Pancreas (tissue), 10 donors: ENCODE data around the gene HSPA12A. TPM values are rescaled to one million over a fixed set of nuclear protein-coding genes. Genes with fewer than 3 reads are reported as not detected.

Experiments
- ATAC-seq, 4 donors: fragments of 200-7000 bp; cut with Tn5 transposase; one replicate each; pipeline versions ENCODE4 v1.8.0 to v1.9.1; 2020; ENCODE audit warnings: mild to moderate bottlenecking in 4 of 4, moderate library complexity in 4 of 4
- DNase-seq, 6 donors: peaks; one replicate each; pipeline ENCODE4 v3.0.0-alpha.2; 2020
- FAIRE-seq: peaks from 2 replicates; lab custom pipeline; 2012; peaks lifted over from hg19 to GRCh38; lab: Jason Lieb, UNC
- H3K27ac ChIP-seq, 4 donors: fragments of 200-600 bp; sonication (generic); 1 replicate in 3 of 4; 2 replicates in 1 of 4; pipeline versions ENCODE4 v1.5.0 to v1.8.0; 2020
- H3K27me3 ChIP-seq, 4 donors: fragments of 200-600 bp; one replicate each; pipeline ENCODE4 v1.8.0; 2021
- H3K36me3 ChIP-seq, 3 donors: fragments of 200-600 bp; sonication (generic) in 1 of 3; one replicate each; pipeline versions ENCODE4 v1.5.0 to v1.8.0; 2020 to 2021
- H3K4me1 ChIP-seq, 3 donors: fragments of 200-600 bp; one replicate each; pipeline ENCODE4 v1.8.0; 2021
- H3K4me3 ChIP-seq, 4 donors: fragments of 200-600 bp; sonication (generic) in 2 of 4; one replicate each; pipeline versions ENCODE4 v1.5.0 to v1.8.0; 2020 to 2021
- H3K9me3 ChIP-seq, 4 donors: fragments of 200-600 bp; one replicate each; pipeline ENCODE4 v1.8.0; 2021
- WGBS, 2 donors: extraction: QIAGEN DNeasy Blood & Tissue Kit; methylation state at CpG; one replicate each; pipeline ENCODE4 v1.1.7; 2013; 5-methylcytosine and 5-hydroxymethylcytosine counted together
- intact Hi-C, 3 donors: fragments of 100-400 bp; cut with DNase I; formaldehyde crosslinking; loops; one replicate each; pipeline versions ENCODE4 v1.11.1 to v1.14.2; 2022
- polyA plus RNA-seq, 2 donors: library from polyadenylated mRNA; stranded (reverse); fragments of 200-250 nt; gene quantifications; one replicate each; pipeline ENCODE4 v1.2.3, GENCODE V29; 2013
- total RNA-seq, 6 donors: library from RNA; stranded (reverse); fragmentation: NEBNext Ultra II Directional in 4 of 6; extraction: Animal tissue kit (Norgen Biotek cat#: 25700) in 4 of 6; gene quantifications; one replicate each; pipeline versions ENCODE4 v1.2.1 to v1.2.4, GENCODE V29; 2021 to 2023
- TF ChIP-seq, protein P1 (sequence below), 4 donors: fragments of 200-600 bp; sonication (generic) in 3 of 4; IDR thresholded peaks; one replicate each; pipeline versions ENCODE4 v1.5.0 to v1.8.0; 2021; ENCODE audit warnings: antibody characterized with exemption in 4 of 4
- donor health status: healthy with polysubstance abuse.
- donor health status: DM: no; HTN: no; CAD: no; lungs with moderate emphysema.
- donor health status: DM: no; HTN: no; CAD: no.
- donor health status: control.
- donor health status: control.
- donor health status: Bipolar disorder and iron deficiency.
- donor health status: DM: yes; HTN: yes; CAD: no.
- donor health status: DM: no; HTN: no; CAD: no.
- donor health status: DM: no; HTN: no; CAD: no.
- donor health status: DM: yes; HTN: yes; CAD: no.

Gene HSPA12A
- total and polyA plus RNA-seq, 8 donors: 2.7 to 8.2 (median 4.0) TPM

- Histone ChIP-seq H3K27me3 (no peaks in the 10 kb centered on the region), H3K9me3 (no peaks in the 10 kb centered on the region), H3K27ac (no peak overlapping the region), H3K4me1 (no peaks in the 10 kb centered on the region), H3K4me3 (peak overlapping the region in 2 of 4 donors; percentile 77 to 91), H3K36me3 (no peaks in the 10 kb centered on the region)
- intact Hi-C loops: no loop called here
- FAIRE-seq (no peak), DNase-seq (no peak), ATAC-seq (no peak)
- 57 to 69% methylated on average over 13 of the region's 13 CpGs for WGBS, 2 donors
- TF ChIP-seq, protein P1, sequence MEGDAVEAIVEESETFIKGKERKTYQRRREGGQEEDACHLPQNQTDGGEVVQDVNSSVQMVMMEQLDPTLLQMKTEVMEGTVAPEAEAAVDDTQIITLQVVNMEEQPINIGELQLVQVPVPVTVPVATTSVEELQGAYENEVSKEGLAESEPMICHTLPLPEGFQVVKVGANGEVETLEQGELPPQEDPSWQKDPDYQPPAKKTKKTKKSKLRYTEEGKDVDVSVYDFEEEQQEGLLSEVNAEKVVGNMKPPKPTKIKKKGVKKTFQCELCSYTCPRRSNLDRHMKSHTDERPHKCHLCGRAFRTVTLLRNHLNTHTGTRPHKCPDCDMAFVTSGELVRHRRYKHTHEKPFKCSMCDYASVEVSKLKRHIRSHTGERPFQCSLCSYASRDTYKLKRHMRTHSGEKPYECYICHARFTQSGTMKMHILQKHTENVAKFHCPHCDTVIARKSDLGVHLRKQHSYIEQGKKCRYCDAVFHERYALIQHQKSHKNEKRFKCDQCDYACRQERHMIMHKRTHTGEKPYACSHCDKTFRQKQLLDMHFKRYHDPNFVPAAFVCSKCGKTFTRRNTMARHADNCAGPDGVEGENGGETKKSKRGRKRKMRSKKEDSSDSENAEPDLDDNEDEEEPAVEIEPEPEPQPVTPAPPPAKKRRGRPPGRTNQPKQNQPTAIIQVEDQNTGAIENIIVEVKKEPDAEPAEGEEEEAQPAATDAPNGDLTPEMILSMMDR (IDR thresholded peaks at IDR 0.05): no peak
These were observed 1.4 kb downstream of the HSPA12A start for GRCh38 chr10:116740971-116741370.

- H3K9me3 ChIP-seq: no peaks in the 10 kb centered on the region
- no peaks in the 10 kb centered on the region for H3K36me3 ChIP-seq
- no peak overlapping the region for H3K4me3 ChIP-seq
- intact Hi-C loops: no loop called here
- H3K4me1 ChIP-seq: no peaks in the 10 kb centered on the region
- 95% methylated on average over 5 of the region's 5 CpGs for WGBS, 2 donors
- DNase-seq: no peak
- TF ChIP-seq, protein P1 (IDR thresholded peaks at IDR 0.05): no peak
- no peaks in the 10 kb centered on the region for H3K27me3 ChIP-seq
- no peak for ATAC-seq
- no peak for FAIRE-seq
- no peak overlapping the region for H3K27ac ChIP-seq
These were observed 4.0 kb downstream of the HSPA12A start for GRCh38 chr10:116738339-116738738.

DNA sequence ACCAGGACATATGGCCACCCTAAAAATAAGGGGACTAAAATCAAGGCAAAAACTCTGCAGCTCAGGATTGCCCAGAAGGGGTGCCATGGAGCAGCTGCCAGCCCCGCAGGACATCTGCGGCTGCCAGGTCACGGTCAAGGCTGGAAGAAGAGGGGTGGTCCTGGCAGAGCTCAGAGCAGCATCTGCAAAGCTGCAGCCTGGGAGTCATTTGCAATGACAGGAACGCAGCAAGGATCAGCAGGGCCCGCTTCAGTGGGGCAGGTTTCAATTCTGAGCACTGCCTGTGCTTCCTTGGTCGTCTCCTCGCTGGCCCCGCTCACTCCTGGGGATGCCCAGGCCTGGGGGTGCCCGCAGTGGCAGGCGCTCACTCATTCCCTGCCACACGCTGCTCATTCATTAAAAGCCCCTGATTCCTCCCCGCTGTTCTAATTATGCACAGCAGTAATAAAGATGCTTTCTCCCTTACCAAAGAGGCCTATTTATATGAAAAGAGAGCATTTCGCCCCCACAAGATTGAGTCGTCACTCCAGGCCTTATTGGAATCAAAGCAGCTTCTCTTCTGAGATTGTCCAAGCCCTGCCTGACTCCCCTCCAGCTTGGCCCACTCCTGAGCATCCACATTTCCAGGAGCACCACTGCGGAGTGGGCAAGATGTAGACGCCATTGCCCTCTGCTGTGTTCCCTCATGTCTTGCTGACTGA, 4.6 kb downstream of the HSPA12A start:
- intact Hi-C loops: no loop called here
- TF ChIP-seq, protein P1 (IDR thresholded peaks at IDR 0.05): no peak
- Histone ChIP-seq H3K4me1 (no peaks in the 10 kb centered on the region), H3K27ac (no peak overlapping the region), H3K27me3 (no peaks in the 10 kb centered on the region), H3K4me3 (no peak overlapping the region), H3K36me3 (no peaks in the 10 kb centered on the region), H3K9me3 (no peaks in the 10 kb centered on the region)
- 79 to 87% methylated on average over 16 of the region's 16 CpGs for WGBS, 2 donors
- ATAC-seq (no peak), DNase-seq (no peak), FAIRE-seq (no peak)

DNA sequence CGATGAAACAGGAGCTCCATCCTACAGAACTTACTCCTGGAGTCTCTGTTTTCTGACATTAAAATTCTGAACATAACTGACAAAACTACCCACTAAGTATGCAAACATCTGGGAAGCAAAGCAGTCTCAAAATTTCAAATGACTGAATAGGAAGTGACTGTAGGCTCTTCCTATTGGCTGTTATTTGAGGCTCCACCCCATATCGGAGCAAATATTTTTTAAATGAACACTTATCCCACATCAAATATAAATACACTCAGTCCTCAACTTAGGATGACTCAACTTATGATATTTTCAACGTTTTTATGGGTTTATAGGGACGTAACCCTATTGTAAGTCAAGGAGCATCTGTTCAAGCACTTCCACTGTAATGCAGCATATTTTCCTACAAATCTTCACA, 8.8 kb downstream of the HSPA12A start:
- no peaks in the 10 kb centered on the region for H3K9me3 ChIP-seq
- ATAC-seq: no peak
- H3K4me3 ChIP-seq: no peak overlapping the region
- FAIRE-seq: no peak
- no peak overlapping the region for H3K27ac ChIP-seq
- WGBS, 2 donors: 69 to 76% methylated on average over 4 of the region's 4 CpGs
- DNase-seq: no peak
- no peaks in the 10 kb centered on the region for H3K4me1 ChIP-seq
- intact Hi-C loops: no loop called here
- no peaks in the 10 kb centered on the region for H3K27me3 ChIP-seq
- H3K36me3 ChIP-seq: no peaks in the 10 kb centered on the region
- TF ChIP-seq, protein P1 (IDR thresholded peaks at IDR 0.05): no peak

GRCh38 chr10:116732573-116732972, 9.8 kb downstream of the HSPA12A start:
- TF ChIP-seq, protein P1 (IDR thresholded peaks at IDR 0.05): no peak
- Histone ChIP-seq H3K4me1 (no peaks in the 10 kb centered on the region), H3K27me3 (no peaks in the 10 kb centered on the region), H3K36me3 (no peaks in the 10 kb centered on the region), H3K9me3 (no peaks in the 10 kb centered on the region), H3K27ac (no peak overlapping the region), H3K4me3 (no peak overlapping the region)
- DNase-seq: no peak
- 83 to 87% methylated on average over 8 of the region's 8 CpGs for WGBS, 2 donors
- FAIRE-seq: no peak
- ATAC-seq: no peak
- intact Hi-C loops: no loop called here
